ENCODE measurements around the gene EFEMP1.
"Not testable (repeated sequence)": the region's sequence is repeated elsewhere in the genome, so short reads cannot be mapped to it uniquely, and the experiment has no call there.

The EFEMP1 gene

DNA sequence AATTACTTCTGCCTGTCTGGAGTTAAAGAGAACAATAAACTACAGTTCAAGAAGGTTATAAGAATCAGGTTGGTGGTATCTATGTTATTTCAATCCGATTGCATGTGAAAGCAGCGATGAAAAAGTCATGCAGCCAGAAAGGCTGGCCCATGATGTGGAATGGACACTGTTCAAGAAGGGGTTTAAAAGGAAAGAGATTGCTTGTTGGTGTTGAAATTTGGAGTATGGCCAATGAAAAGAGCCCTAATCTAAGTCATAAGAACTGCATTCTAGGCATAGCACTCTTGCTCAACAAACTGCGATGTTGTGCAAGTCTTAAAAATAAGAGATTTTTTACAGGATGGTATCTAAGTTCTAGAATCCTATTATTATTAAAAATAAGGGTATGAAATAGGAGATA lies 61.3 kb downstream of the EFEMP1 start:
- no peak for DNase-seq

DNA sequence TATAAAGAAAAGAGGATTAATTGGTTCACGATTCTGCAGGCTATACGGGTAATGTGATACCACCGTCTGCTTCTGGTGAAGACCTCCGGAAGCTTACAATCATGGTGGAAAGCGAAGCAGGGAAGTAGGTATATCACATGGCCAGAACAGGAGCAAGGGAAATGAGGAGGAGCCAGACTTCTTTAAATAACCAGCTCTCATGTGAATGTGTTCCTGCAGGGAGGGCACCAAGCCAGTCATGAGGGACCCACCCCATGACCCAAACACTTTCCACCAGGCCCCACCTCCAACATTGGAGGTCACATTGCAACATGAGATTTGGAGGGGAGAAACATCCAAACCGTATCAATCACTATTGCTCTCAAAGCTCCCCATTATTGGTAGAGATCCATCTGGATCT lies 61.8 kb downstream of the EFEMP1 start:
- DNase-seq: no peak

DNA sequence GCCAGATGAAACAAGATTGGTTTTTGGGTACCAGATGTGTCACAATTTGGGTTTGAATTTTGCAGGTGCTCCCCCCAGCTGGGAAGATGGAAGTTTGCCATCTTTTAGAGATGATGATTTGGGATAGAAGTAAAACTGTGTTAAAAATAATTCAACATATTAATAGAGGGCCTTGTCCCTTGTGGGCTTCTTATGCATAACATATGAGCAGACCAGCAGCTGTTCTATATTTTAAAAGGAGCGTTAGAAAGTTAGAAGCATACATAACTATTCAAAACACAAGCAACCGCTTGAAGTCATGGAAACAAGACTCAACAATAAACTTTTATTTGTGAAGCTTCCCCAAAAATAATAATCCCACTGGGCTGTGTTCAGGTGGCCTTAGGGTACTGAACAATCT lies 62.8 kb downstream of the EFEMP1 start:
- DNase-seq: no peak

- DNase-seq: no peak
Measured at GRCh38 chr2:55859875-55860274, 63.7 kb downstream of the EFEMP1 start.

GRCh38 chr2:55857766-55858165 lies 65.8 kb downstream of the EFEMP1 start:
- DNase-seq: no peak

DNA sequence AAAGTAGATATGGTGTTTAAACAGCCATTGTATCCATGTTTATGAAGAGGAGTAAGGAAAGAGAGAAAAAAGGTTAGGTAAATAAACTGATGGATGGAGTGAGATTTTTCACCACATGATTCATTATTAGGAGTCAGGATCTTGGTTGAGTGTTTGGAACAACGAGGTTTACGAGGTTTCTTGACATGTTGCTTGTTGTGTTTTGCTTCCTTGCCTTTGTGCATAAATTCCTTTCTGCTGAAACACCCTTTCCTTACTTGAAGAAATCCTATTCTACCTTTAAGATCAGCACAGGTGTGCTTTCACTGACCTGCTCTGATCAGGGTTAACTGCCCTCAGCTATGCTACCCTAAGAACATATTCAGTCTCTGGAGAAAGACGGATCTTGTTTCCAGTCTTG lies 66.6 kb downstream of the EFEMP1 start:
- DNase-seq: no peak

DNA sequence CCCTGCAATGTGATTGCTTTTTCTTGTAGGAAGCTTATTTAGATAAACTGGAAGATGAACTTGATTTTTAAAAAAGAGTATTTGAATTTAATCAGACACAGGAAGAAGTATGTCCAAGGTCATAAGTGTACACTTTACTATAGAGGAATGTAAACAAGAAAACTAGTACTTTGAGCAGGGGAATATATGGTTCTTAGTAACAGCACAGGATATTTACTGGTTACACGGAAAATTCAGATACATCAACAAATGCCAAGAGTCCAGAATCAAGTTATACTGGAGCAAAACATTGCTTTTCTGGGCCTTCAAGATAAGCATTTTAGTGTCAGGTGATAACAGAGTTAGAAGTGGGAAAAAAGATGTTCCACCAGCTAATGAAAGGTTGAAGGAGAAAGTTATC lies 75.5 kb downstream of the EFEMP1 start:
- DNase-seq: no peak

GRCh38 chr2:55846426-55846825 lies 77.2 kb downstream of the EFEMP1 start:
- DNase-seq: no peak

- no peak for DNase-seq
Measured at GRCh38 chr2:55844986-55845385, 78.6 kb downstream of the EFEMP1 start.

GRCh38 chr2:55843994-55844345 lies 79.6 kb downstream of the EFEMP1 start:
- no peak for DNase-seq

DNA sequence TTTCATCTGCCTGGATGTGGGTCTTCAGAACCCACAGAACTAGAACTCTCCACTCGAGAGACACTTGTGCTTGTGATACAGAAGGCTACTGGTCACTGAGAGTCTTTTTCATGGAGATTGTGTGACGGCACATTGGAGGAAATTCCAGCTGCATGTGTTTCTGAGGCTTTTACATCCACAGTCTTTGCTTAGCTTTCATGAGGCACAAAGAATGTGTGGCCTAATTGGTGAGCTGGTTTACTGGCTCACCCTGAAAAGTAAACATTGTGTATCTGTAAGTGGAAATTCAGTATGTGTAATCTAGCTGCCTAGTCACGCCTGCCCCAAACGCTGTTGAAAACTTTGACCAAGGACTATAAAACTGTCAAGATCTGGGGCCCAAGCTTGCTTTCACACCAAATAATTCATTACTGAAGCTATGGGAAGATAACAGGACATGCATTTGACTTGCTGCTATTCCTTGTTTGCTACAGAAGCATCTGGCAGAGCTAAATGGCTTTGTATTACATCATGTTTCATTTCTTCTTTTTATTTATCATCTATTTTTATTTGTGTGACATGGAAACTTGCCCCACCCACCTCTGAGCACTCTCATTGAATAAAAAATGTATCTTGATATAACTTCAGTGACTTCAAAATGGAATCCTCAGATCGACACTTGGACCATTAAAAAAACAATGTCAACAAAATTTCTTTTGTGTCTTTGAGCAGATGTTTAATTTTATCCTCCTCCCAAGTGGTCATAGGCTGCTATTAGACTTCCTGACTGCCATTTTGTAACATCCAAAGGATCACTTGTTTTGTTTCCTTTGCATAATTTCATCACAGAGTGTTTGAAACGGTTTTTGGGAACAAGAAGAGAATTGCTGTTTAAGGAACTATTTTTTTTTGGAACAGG lies 80.2 kb downstream of the EFEMP1 start:
- DNase-seq: no peak

- DNase-seq: no peak
Measured at GRCh38 chr2:55842046-55842445, 81.5 kb downstream of the EFEMP1 start.

DNA sequence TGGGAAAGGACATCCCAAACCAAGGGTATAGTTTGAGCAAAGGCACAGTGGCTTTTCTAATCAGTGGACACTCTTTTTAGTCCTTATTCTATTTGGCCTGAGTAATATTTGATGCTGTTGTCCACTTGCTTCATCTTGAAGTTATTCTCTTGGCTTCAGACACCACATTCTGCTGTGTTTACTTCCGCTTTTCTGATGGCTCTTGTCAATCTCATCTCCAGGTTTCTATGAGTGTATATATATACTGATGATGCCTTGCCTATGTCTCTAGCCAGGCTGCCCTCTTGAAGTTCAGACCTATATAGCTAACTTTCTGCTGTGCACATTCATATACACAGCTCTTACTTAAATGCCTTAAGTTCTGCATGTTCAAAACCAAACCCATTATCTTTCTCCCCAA lies 83.1 kb downstream of the EFEMP1 start:
- no peak for DNase-seq

DNA sequence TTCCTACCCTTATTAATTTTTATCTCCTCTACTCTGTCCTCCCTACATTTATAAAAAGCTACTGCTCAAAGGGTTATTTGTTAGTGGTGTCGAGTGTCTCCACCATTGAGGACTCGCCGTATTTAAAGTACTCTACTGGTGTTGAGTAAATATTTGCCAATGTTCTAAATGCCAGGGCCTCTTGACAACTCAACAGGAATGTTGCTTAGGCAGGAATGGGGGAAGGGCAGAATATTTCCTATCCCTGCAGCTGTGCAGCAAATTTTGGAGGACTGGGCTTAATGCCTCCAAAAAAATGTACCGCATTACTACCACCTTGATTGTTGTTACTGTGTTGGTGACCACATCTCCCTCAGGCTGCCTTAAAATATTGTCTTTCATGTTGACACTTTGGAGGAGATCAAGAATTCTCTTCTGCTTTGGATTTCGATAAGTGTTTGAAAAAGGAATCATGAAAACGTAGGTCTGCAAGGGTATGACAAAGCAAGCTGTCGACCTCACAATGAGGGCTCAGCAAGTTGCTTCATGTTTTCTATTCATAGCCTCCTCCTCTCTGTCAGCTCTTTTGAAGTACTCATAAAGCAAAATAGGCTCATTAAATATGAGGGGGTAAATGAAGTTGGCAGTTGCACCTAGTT lies 84.3 kb downstream of the EFEMP1 start:
- DNase-seq: peak; percentile 67

- peak; percentile 7 for DNase-seq
Measured at GRCh38 chr2:55838653-55839052, 84.9 kb downstream of the EFEMP1 start.

- not testable (repeated sequence) for DNase-seq
Measured at GRCh38 chr2:55838117-55838516, 85.5 kb downstream of the EFEMP1 start.

- no peak for DNase-seq
Measured at GRCh38 chr2:55837073-55837472, 86.5 kb downstream of the EFEMP1 start.

- not testable (repeated sequence) for DNase-seq
Measured at GRCh38 chr2:55831671-55832410, 91.7 kb downstream of the EFEMP1 start.

- DNase-seq: no peak
Measured at GRCh38 chr2:55827855-55828254, 95.7 kb downstream of the EFEMP1 start.

- DNase-seq: not testable (repeated sequence)
Measured at GRCh38 chr2:55827428-55827827, 96.2 kb downstream of the EFEMP1 start.

DNA sequence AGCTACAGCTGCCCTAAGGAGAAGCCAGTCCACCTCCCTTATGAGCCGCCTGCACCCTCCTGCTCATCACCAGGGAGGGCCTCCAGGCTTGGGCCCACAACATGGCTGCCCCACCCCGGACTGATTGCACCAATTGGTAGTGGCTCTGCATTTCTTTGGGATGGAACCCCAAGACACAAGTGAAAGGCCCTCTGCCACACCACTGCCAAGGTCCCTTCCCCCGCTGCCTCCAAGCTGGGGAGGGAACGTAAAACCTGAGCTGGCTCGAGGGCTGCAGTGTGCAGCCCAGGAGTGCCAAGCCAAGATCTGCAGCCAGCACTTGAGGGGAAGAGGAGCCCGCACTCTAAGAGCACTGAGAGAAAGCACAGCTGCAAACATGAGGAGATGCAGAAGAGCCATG lies 97.3 kb downstream of the EFEMP1 start:
- no peak for DNase-seq

GRCh38 chr2:55824551-55825096 lies 99.0 kb downstream of the EFEMP1 start:
- DNase-seq: no peak
